Muscle layer of duodenum (tissue), 2 donors: ENCODE data around the gene WNT5B.

ENCODE experiments used
- H3K27ac ChIP-seq: one replicate; pipeline ENCODE4 v1.7.0; 2013; ENCODE audit warnings: mild to moderate bottlenecking, low read length
- H3K27me3 ChIP-seq: one replicate; pipeline ENCODE4 v1.7.0; 2013; ENCODE audit warnings: low read depth, mild to moderate bottlenecking, control low read depth, low read length
- H3K36me3 ChIP-seq, 2 donors: one replicate each; pipeline ENCODE4 v1.7.0; 2013; ENCODE audit warnings: low read length in 2 of 2, control low read depth in 1 of 2, mild to moderate bottlenecking in 1 of 2; ENCODE audit not compliant: insufficient read depth in 2 of 2, control insufficient read depth in 1 of 2
- H3K4me1 ChIP-seq, 2 donors: one replicate each; pipeline ENCODE4 v1.7.0; 2013; ENCODE audit warnings: low read length in 2 of 2, mild to moderate bottlenecking in 2 of 2, control low read depth in 1 of 2, moderate library complexity in 1 of 2; ENCODE audit not compliant: insufficient read depth in 2 of 2, control insufficient read depth in 1 of 2
- H3K4me3 ChIP-seq, 2 donors: one replicate each; pipeline ENCODE4 v1.7.0; 2013; ENCODE audit warnings: low read length in 2 of 2, low read depth in 1 of 2, mild to moderate bottlenecking in 1 of 2
- H3K9me3 ChIP-seq, 2 donors: one replicate each; pipeline ENCODE4 v1.7.0; 2013; ENCODE audit warnings: low read length in 2 of 2, control low read depth in 1 of 2, mild to moderate bottlenecking in 1 of 2; ENCODE audit not compliant: control insufficient read depth in 1 of 2
- donor health status: healthy.

WNT5B gene

GRCh38 chr12:1696800-1697199 is 67.8 kb downstream of the WNT5B start:
- no peaks in the 10 kb centered on the region for H3K27me3 ChIP-seq
- peaks cover 4 to 38% of the 10 kb centered on the region in 2 donors for H3K4me1 ChIP-seq
- no peak overlapping the region for H3K27ac ChIP-seq
- no peak overlapping the region for H3K4me3 ChIP-seq
- H3K9me3 ChIP-seq, result no peaks in the 10 kb centered on the region
- no peaks in the 10 kb centered on the region for H3K36me3 ChIP-seq
